Measurements from ENCODE around the gene KCNJ12.
"Not testable (repeated sequence)": the region's sequence is repeated elsewhere in the genome, so short reads cannot be mapped to it uniquely, and the experiment has no call there.

DNA sequence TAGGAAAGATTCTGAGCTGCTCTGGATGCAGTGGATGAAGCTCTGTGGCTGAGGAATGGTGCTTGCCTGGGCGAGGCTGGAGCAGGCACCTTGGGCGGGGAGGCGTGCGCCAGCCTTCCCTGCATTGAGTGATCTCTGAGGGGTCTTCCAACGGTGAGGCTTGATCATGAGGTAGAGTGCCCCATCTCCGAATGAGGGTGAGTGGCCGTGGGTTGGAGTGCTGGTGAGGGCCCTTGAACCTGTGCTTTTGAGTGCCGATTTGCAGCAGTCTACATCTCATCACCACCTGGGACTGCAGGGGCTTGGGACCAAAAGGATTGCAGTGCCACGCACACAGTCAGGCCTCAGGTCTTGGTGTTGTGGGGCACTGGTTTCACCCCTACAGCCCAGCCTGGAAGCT, 34.2 kb downstream of the KCNJ12 start:
- TF ChIP-seq, protein P1, sequence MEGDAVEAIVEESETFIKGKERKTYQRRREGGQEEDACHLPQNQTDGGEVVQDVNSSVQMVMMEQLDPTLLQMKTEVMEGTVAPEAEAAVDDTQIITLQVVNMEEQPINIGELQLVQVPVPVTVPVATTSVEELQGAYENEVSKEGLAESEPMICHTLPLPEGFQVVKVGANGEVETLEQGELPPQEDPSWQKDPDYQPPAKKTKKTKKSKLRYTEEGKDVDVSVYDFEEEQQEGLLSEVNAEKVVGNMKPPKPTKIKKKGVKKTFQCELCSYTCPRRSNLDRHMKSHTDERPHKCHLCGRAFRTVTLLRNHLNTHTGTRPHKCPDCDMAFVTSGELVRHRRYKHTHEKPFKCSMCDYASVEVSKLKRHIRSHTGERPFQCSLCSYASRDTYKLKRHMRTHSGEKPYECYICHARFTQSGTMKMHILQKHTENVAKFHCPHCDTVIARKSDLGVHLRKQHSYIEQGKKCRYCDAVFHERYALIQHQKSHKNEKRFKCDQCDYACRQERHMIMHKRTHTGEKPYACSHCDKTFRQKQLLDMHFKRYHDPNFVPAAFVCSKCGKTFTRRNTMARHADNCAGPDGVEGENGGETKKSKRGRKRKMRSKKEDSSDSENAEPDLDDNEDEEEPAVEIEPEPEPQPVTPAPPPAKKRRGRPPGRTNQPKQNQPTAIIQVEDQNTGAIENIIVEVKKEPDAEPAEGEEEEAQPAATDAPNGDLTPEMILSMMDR (conservative IDR thresholded peaks at IDR 0.05 in 1 of 2, IDR thresholded peaks at IDR 0.05 in 1 of 2; ENCODE audit: extremely low read depth in 1 of 2, insufficient read depth in 1 of 2, low read depth in 1 of 2, low read length in 2 of 2): not testable (repeated sequence)
- TF ChIP-seq EZH2 (IDR thresholded peaks at IDR 0.05; ENCODE audit: borderline replicate concordance, low read length): not testable (repeated sequence)
